Keratinocyte (primary cell): ENCODE data around the gene CBFA2T3. TPM values are rescaled to one million over a fixed set of nuclear protein-coding genes. Genes with fewer than 3 reads are reported as not detected.

Experiments used
- DNase-seq: peaks from one replicate; pipeline ENCODE4 v3.0.0-alpha.2; 2011; ENCODE audit warnings: low read depth, missing footprints, low spot score
- FAIRE-seq: peaks from 2 replicates; lab custom pipeline; 2011; peaks lifted over from hg19 to GRCh38; lab: Jason Lieb, UNC
- H2AFZ ChIP-seq: 2 replicates; pipeline ENCODE4 v1.6.0; 2012; ENCODE audit warnings: low read length, control low read depth, inconsistent platforms; ENCODE audit not compliant: control insufficient read depth
- H3K27ac ChIP-seq: 2 replicates; pipeline ENCODE4 v1.5.1; 2011; ENCODE audit warnings: low read length; ENCODE audit not compliant: control insufficient read depth, insufficient read depth
- H3K27me3 ChIP-seq: 3 replicates; pipeline ENCODE4 v1.6.0; 2011; ENCODE audit warnings: low read length; ENCODE audit not compliant: control insufficient read depth, insufficient read depth; ENCODE audit errors: extremely low read depth
- H3K36me3 ChIP-seq, 2 experiments: 2 replicates in 1 of 2; 3 replicates in 1 of 2; pipeline ENCODE4 v1.5.1; 2011; ENCODE audit warnings: low read length in 2 of 2, mild to moderate bottlenecking in 1 of 2; ENCODE audit not compliant: control insufficient read depth in 2 of 2, insufficient read depth in 2 of 2; ENCODE audit errors: extremely low read depth in 1 of 2
- H3K4me1 ChIP-seq: 3 replicates; pipeline ENCODE4 v1.5.1; 2011; ENCODE audit warnings: low read length; ENCODE audit not compliant: control insufficient read depth, insufficient read depth; ENCODE audit errors: extremely low read depth
- H3K4me2 ChIP-seq: 3 replicates; pipeline ENCODE4 v1.6.0; 2011; ENCODE audit warnings: low read depth, low read length; ENCODE audit not compliant: control insufficient read depth, insufficient read depth; ENCODE audit errors: extremely low read depth
- H3K4me3 ChIP-seq, 3 experiments: fragments of 200-600 bp in 1 of 3; sonication (generic) in 1 of 3; 2 replicates in 2 of 3; 3 replicates in 1 of 3; pipeline ENCODE4 v1.5.1; 2011 to 2016; ENCODE audit warnings: low read length in 3 of 3, mild to moderate bottlenecking in 3 of 3, control low read depth in 2 of 3, inconsistent platforms in 1 of 3, low read depth in 1 of 3, mixed read lengths in 1 of 3, mixed run types in 1 of 3, moderate library complexity in 1 of 3; ENCODE audit not compliant: control insufficient read depth in 2 of 3, insufficient read depth in 2 of 3; ENCODE audit errors: extremely low read depth in 1 of 3
- H3K79me2 ChIP-seq: 2 replicates; pipeline ENCODE4 v1.6.0; 2012; ENCODE audit warnings: low read length; ENCODE audit not compliant: control insufficient read depth, insufficient read depth
- H3K9ac ChIP-seq: 3 replicates; pipeline ENCODE4 v1.6.0; 2011; ENCODE audit warnings: low read length; ENCODE audit not compliant: control insufficient read depth, insufficient read depth; ENCODE audit errors: extremely low read depth
- H3K9me1 ChIP-seq: 3 replicates; pipeline ENCODE4 v1.6.0; 2011; ENCODE audit warnings: low read length; ENCODE audit not compliant: control insufficient read depth, insufficient read depth; ENCODE audit errors: extremely low read depth
- H3K9me3 ChIP-seq: 2 replicates; pipeline ENCODE4 v1.5.1; 2012; ENCODE audit warnings: low read depth, low read length; ENCODE audit not compliant: control insufficient read depth
- H4K20me1 ChIP-seq: 3 replicates; pipeline ENCODE4 v1.6.0; 2011; ENCODE audit warnings: low read length; ENCODE audit not compliant: control insufficient read depth, insufficient read depth; ENCODE audit errors: extremely low read depth
- EZH2 ChIP-seq: IDR thresholded peaks from one replicate; pipeline ENCODE4 v1.6.1; 2012; ENCODE audit warnings: inconsistent platforms, mild to moderate bottlenecking, low read length, moderate library complexity
- dilution Hi-C: fragments of 300-500 bp; cut with MboI; formaldehyde crosslinking; loops from one replicate; pipeline ENCODE4 v1.7.0; 2020; ENCODE audit warnings: low sequenced_read_pairs; ENCODE audit not compliant: extremely low pct_ligation_motif_present
- polyA plus RNA-seq, 5 experiments: library from polyadenylated mRNA; depleted of rRNA in 3 of 5; stranded (reverse) in 3 of 5; stranded (forward) in 1 of 5; unstranded in 1 of 5; fragments of >200 nt; gene quantifications; 1 replicate in 1 of 5; 2 replicates in 3 of 5; 3 replicates in 1 of 5; pipeline versions ENCODE4 v1.2.1 to v1.2.3, GENCODE V29; 2011 to 2012; ENCODE audit warnings: missing spikeins in 2 of 5, low read depth in 1 of 5, low replicate concordance in 1 of 5
- TF ChIP-seq, protein P1 (sequence below), 3 experiments: IDR thresholded peaks in 1 of 3; conservative IDR thresholded peaks in 1 of 3; optimal IDR thresholded peaks in 1 of 3; 2 replicates in 2 of 3; 3 replicates in 1 of 3; pipeline versions ENCODE3 to v1.5.1; 2011; ENCODE audit warnings: low read length in 3 of 3, mild to moderate bottlenecking in 3 of 3, moderate library complexity in 2 of 3, control low read depth in 1 of 3, inconsistent platforms in 1 of 3; ENCODE audit not compliant: insufficient read depth in 2 of 3; ENCODE audit errors: extremely low read depth in 1 of 3

CBFA2T3 gene
- polyA plus RNA-seq, 1 donor (not counting 4 experiments of a cell fraction or from before 2014, with no cell fraction given) = 0.08 TPM

GRCh38 chr16:88923450-88923849 is 53.6 kb downstream of the CBFA2T3 start:
- no peak overlapping the region for H3K27ac ChIP-seq
- peaks cover 8% of the 10 kb centered on the region for H3K9me3 ChIP-seq
- H3K4me1 ChIP-seq = peaks cover 40% of the 10 kb centered on the region
- FAIRE-seq (no peak), DNase-seq (no peak)
- no peak overlapping the region for H3K4me2 ChIP-seq
- no peak overlapping the region for H2AFZ ChIP-seq
- H3K9me1 ChIP-seq = no peaks in the 10 kb centered on the region
- H3K9ac ChIP-seq = no peak overlapping the region
- H3K4me3 ChIP-seq = no peak overlapping the region
- H4K20me1 ChIP-seq = no peaks in the 10 kb centered on the region
- dilution Hi-C loops = no loop called here
- H3K27me3 ChIP-seq = peaks cover 28% of the 10 kb centered on the region
- H3K79me2 ChIP-seq = no peaks in the 10 kb centered on the region
- TF ChIP-seq EZH2 = no peak
- TF ChIP-seq, protein P1, sequence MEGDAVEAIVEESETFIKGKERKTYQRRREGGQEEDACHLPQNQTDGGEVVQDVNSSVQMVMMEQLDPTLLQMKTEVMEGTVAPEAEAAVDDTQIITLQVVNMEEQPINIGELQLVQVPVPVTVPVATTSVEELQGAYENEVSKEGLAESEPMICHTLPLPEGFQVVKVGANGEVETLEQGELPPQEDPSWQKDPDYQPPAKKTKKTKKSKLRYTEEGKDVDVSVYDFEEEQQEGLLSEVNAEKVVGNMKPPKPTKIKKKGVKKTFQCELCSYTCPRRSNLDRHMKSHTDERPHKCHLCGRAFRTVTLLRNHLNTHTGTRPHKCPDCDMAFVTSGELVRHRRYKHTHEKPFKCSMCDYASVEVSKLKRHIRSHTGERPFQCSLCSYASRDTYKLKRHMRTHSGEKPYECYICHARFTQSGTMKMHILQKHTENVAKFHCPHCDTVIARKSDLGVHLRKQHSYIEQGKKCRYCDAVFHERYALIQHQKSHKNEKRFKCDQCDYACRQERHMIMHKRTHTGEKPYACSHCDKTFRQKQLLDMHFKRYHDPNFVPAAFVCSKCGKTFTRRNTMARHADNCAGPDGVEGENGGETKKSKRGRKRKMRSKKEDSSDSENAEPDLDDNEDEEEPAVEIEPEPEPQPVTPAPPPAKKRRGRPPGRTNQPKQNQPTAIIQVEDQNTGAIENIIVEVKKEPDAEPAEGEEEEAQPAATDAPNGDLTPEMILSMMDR (optimal IDR thresholded peaks at IDR 0.05 in 1 of 3, IDR thresholded peaks at IDR 0.05 in 1 of 3, conservative IDR thresholded peaks at IDR 0.05 in 1 of 3; ENCODE audit: extremely low read depth in 1 of 3, insufficient read depth in 2 of 3, low read length in 3 of 3) = no peak
- no peaks in the 10 kb centered on the region for H3K36me3 ChIP-seq

DNA sequence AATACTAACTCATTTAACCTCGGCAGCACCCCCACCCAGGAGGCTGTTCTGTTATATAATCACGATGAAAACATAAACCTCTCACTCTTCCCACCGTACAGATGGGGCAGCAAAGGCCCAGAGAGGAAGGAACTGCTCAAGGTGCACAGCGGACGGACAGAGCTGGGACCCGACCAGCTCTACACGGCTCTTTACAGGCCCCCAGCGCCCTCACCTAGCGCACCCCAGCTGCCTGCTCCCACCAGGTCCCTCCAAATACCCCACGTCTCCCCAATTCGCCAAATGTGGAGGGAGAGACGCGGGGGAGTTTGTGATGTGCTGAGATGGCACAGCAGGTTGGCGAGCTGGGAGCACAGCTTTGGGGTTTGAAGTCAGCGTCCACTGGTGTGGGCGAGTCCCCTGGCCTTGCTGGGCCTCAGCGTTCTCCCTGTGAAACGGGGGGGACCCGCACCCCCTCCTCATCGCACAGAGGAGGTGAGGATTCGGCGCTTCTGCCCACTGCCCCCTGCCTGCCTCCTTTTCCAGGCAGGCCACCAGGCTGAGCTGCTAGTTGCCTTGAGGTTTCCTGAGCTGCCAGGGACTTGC is 54.1 kb downstream of the CBFA2T3 start:
- peaks cover 42% of the 10 kb centered on the region for H3K4me1 ChIP-seq
- dilution Hi-C loops = no loop called here
- no peaks in the 10 kb centered on the region for H3K9me1 ChIP-seq
- DNase-seq (no peak), FAIRE-seq (no peak)
- no peaks in the 10 kb centered on the region for H3K79me2 ChIP-seq
- H3K27ac ChIP-seq = no peak overlapping the region
- no peaks in the 10 kb centered on the region for H3K36me3 ChIP-seq
- no peak overlapping the region for H2AFZ ChIP-seq
- H3K9me3 ChIP-seq = peaks cover 8% of the 10 kb centered on the region
- H3K9ac ChIP-seq = no peak overlapping the region
- H3K4me2 ChIP-seq = peak overlapping the region; percentile 12
- no peak overlapping the region for H3K4me3 ChIP-seq
- no peak for TF ChIP-seq EZH2
- TF ChIP-seq, protein P1 (optimal IDR thresholded peaks at IDR 0.05 in 1 of 3, IDR thresholded peaks at IDR 0.05 in 1 of 3, conservative IDR thresholded peaks at IDR 0.05 in 1 of 3; ENCODE audit: extremely low read depth in 1 of 3, insufficient read depth in 2 of 3, low read length in 3 of 3) = no peak
- no peaks in the 10 kb centered on the region for H4K20me1 ChIP-seq
- peaks cover 25% of the 10 kb centered on the region for H3K27me3 ChIP-seq
